ENCODE measurements around the gene MYH7B. TPM values are rescaled to one million over a fixed set of nuclear protein-coding genes. Genes with fewer than 3 reads are reported as not detected.

The MYH7B gene
- total RNA-seq, 1 experiment from 2014 or later, result 1.0 TPM

DNA sequence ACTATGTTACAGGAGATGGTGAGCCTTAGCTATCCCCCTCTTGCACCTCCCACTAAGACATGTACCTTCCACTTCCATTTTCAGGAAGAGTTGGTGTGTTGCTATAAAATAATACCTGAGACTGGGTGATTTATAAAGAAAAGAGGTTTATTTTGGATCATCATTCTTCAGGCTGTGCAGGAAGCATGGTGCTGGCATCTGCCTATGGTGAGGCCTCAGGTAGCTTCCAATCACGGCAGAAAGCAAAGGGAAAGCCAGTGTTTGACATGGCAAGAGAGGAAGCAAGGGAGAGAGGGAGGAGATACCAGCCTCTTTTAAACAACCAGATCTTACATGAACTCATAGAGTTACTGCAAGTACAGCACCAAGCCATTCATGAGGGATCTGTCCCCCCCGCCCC lies 32.3 kb upstream of the MYH7B start:
- H2AFZ ChIP-seq, result no peak overlapping the region
- no peak for DNase-seq
- no peak for TF ChIP-seq EZH2 (IDR thresholded peaks at IDR 0.05; ENCODE audit: low read depth)
- TF ChIP-seq, protein P1, sequence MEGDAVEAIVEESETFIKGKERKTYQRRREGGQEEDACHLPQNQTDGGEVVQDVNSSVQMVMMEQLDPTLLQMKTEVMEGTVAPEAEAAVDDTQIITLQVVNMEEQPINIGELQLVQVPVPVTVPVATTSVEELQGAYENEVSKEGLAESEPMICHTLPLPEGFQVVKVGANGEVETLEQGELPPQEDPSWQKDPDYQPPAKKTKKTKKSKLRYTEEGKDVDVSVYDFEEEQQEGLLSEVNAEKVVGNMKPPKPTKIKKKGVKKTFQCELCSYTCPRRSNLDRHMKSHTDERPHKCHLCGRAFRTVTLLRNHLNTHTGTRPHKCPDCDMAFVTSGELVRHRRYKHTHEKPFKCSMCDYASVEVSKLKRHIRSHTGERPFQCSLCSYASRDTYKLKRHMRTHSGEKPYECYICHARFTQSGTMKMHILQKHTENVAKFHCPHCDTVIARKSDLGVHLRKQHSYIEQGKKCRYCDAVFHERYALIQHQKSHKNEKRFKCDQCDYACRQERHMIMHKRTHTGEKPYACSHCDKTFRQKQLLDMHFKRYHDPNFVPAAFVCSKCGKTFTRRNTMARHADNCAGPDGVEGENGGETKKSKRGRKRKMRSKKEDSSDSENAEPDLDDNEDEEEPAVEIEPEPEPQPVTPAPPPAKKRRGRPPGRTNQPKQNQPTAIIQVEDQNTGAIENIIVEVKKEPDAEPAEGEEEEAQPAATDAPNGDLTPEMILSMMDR (conservative IDR thresholded peaks at IDR 0.05), result no peak
- no TSS peak for BruUV-seq (replicated peaks)
- H3K27me3 ChIP-seq (ENCODE audit: insufficient read depth, low read depth), result no peaks in the 10 kb centered on the region
- ChIA-PET CTCF (no interaction called here), POLR2A (ENCODE audit: unreplicated experiment) (interaction anchor here (1.0 kb wide), 1 partner anchor 16 kb away, joined by 3 read pairs; no protein-coding TSS in a partner anchor)
- peaks cover 83% of the 10 kb centered on the region for H3K36me3 ChIP-seq (ENCODE audit: low read depth)
- peaks cover 69% of the 10 kb centered on the region for H3F3A ChIP-seq (ENCODE audit: insufficient read depth, low read depth)
- 0 out of 2 replicates have a peak, but pooled peaks cover 4% of the 10 kb centered on the region for H3K79me2 ChIP-seq (ENCODE audit: low read depth)
- H3K4me1 ChIP-seq (replicated peaks; ENCODE audit: insufficient read depth), result peaks cover 76% of the 10 kb centered on the region
- H3K4me2 ChIP-seq, result peak overlapping the region; percentile 64
- intact Hi-C loops (cut with micrococcal nuclease; ENCODE audit: unreplicated experiment), result loop anchor here (2.0 kb wide), 1 partner anchor 17 kb away; no protein-coding TSS in a partner anchor
- peak overlapping the region; percentile 89 for H3K27ac ChIP-seq
- no peaks in the 10 kb centered on the region for H3K9me2 ChIP-seq (ENCODE audit: insufficient read depth)
- peak overlapping the region; percentile 19; the same call in 1 of the 2 replicates for H3K4me3 ChIP-seq
- H3K9me3 ChIP-seq (ENCODE audit: insufficient read depth, low read depth), result 0 out of 2 replicates have a peak, but pooled peaks cover 4% of the 10 kb centered on the region
- no peaks in the 10 kb centered on the region for H4K20me1 ChIP-seq (ENCODE audit: insufficient read depth)

DNA sequence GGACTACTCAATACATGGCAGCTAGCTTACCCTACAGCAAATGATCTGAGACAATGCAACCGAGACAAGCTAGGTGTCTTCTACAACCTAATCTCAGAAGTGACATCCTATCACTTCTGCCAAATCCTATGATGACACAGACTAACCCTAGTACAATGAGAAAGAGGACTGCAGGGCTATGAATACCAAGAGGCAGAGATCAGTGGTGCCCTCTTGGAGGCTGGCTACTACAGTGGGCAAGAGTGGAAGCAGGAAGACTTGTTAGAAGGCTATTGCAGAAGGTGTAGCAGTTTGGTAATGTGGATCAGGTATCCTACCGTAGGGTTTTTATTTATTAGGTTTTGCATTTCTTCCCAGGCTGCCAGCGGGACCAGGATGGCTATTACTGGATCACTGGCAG lies 30.3 kb upstream of the MYH7B start:
- no peak overlapping the region for H3K27ac ChIP-seq
- no peak overlapping the region for H3K4me3 ChIP-seq
- intact Hi-C loops (cut with micrococcal nuclease; ENCODE audit: unreplicated experiment), result no loop called here
- no peak overlapping the region for H3K4me2 ChIP-seq
- H3K27me3 ChIP-seq (ENCODE audit: insufficient read depth, low read depth), result no peaks in the 10 kb centered on the region
- H3K79me2 ChIP-seq (ENCODE audit: low read depth), result 0 out of 2 replicates have a peak, but pooled peaks cover 4% of the 10 kb centered on the region
- peaks cover 79% of the 10 kb centered on the region for H3K36me3 ChIP-seq (ENCODE audit: low read depth)
- H3K9me2 ChIP-seq (ENCODE audit: insufficient read depth), result no peaks in the 10 kb centered on the region
- H2AFZ ChIP-seq, result no peak overlapping the region
- POLR2A ChIA-PET (ENCODE audit: unreplicated experiment), result no interaction called here
- H3F3A ChIP-seq (ENCODE audit: insufficient read depth, low read depth), result peaks cover 71% of the 10 kb centered on the region
- CTCF ChIA-PET, result no interaction called here
- 0 out of 2 replicates have a peak, but pooled peaks cover 4% of the 10 kb centered on the region for H3K9me3 ChIP-seq (ENCODE audit: insufficient read depth, low read depth)
- H4K20me1 ChIP-seq (ENCODE audit: insufficient read depth), result no peaks in the 10 kb centered on the region
- TF ChIP-seq EZH2 (IDR thresholded peaks at IDR 0.05; ENCODE audit: low read depth), result no peak
- TF ChIP-seq, protein P1 (conservative IDR thresholded peaks at IDR 0.05), result no peak
- no peak for DNase-seq
- no TSS peak for BruUV-seq (replicated peaks)
- peaks cover 68% of the 10 kb centered on the region for H3K4me1 ChIP-seq (replicated peaks; ENCODE audit: insufficient read depth)

DNA sequence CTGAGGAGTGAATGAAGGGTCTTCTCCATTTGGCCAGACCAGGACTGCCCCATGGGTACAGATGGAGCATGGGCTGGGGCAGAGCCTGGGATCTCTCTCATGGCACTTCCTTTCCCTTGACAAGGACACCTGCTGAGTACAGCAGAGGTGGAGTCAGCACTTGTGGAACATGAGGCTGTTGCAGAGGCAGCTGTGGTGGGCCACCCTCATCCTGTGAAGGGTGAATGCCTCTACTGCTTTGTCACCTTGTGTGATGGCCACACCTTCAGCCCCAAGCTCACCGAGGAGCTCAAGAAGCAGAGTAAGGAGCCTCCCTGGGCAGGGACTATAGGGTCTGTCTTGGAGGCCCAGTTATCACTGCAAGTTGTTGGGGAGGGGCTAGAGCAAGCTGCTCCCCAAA lies 29.7 kb upstream of the MYH7B start:
- intact Hi-C loops (cut with micrococcal nuclease; ENCODE audit: unreplicated experiment), result no loop called here
- TF ChIP-seq, protein P1 (conservative IDR thresholded peaks at IDR 0.05), result no peak
- no peak for TF ChIP-seq EZH2 (IDR thresholded peaks at IDR 0.05; ENCODE audit: low read depth)
- no peak for DNase-seq
- Histone ChIP-seq H3K27me3 (ENCODE audit: insufficient read depth, low read depth) (no peaks in the 10 kb centered on the region), H2AFZ (no peak overlapping the region), H3K36me3 (ENCODE audit: low read depth) (peaks cover 78% of the 10 kb centered on the region), H3K9me3 (ENCODE audit: insufficient read depth, low read depth) (0 out of 2 replicates have a peak, but pooled peaks cover 4% of the 10 kb centered on the region), H3K4me3 (no peak overlapping the region), H3K79me2 (ENCODE audit: low read depth) (0 out of 2 replicates have a peak, but pooled peaks cover 4% of the 10 kb centered on the region), H3F3A (ENCODE audit: insufficient read depth, low read depth) (peaks cover 65% of the 10 kb centered on the region), H3K4me1 (replicated peaks; ENCODE audit: insufficient read depth) (peaks cover 61% of the 10 kb centered on the region), H3K4me2 (no peak overlapping the region), H3K9me2 (ENCODE audit: insufficient read depth) (no peaks in the 10 kb centered on the region), H4K20me1 (ENCODE audit: insufficient read depth) (no peaks in the 10 kb centered on the region), H3K27ac (peak overlapping the region; percentile 91)
- POLR2A ChIA-PET (ENCODE audit: unreplicated experiment), result no interaction called here
- no TSS peak for BruUV-seq (replicated peaks)
- CTCF ChIA-PET, result no interaction called here
